IPS-NIHi11 (cell line): ENCODE data around the gene MT1B.
A peak's percentile ranks its signal among the peaks of the same experiment; 100 is the strongest.

ENCODE experiments used
- DNase-seq: peaks from one replicate; pipeline ENCODE4 v3.0.0; 2012; ENCODE audit warnings: mixed read lengths, low spot score

The MT1B gene

DNA sequence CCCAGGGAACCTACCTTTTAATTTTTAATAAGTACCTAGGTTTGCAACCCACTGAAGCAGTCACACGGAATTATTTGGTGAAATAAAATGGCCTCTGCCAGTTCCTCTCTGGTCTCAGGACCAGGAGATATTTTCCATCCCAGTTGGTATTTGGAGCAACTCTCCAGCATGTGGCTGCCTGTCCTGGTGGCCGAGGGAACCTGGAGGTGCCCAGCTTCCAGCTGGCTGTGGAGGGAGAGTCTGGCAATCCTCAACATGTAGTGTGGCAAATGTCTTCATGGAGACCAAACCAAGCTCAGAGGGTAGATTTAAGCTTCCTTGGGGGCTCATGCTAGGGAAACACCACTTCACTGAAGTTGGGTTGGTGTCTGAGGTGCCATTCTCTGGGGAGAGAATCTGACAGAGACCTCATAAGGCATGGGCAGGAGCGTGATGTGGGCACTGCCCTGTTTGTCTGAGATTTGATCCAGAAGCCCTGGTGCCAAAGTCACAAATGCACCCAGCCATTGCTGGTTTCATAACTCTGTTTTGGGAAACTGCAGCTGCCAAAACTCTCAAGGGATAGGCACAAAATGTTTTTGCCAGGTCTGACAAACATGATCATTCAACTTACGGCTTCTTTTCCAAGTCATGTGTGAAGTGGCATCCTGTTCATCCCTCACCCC, 33.4 kb downstream of the MT1B start:
- DNase-seq: no peak

DNA sequence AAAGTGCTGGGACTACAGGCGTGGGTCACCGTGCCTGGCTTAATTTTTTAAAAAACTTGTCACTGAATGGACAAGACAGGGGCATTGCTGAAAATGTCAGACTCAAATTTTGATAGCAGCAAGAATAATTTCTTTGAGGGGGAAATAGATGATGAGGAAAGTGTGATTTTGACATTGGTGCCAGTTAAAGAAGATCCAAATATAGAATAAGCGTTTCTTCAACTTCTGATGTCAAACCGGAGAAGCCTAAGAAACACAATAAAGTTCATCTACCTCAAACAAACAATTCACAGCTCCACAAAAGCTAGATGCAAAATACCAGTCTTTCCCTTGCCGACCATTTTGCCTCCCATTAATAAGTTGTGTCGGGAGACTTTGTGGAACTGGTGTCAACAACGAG, 35.1 kb downstream of the MT1B start:
- DNase-seq: no peak

GRCh38 chr16:56688762-56689161, 37.1 kb downstream of the MT1B start:
- DNase-seq: no peak

- DNase-seq: no peak
Observed at GRCh38 chr16:56689171-56689570, 37.5 kb downstream of the MT1B start.

GRCh38 chr16:56690420-56691122, 38.9 kb downstream of the MT1B start:
- no peak for DNase-seq

- DNase-seq: peak; percentile 66
Observed at GRCh38 chr16:56691885-56692284, 40.2 kb downstream of the MT1B start.

DNA sequence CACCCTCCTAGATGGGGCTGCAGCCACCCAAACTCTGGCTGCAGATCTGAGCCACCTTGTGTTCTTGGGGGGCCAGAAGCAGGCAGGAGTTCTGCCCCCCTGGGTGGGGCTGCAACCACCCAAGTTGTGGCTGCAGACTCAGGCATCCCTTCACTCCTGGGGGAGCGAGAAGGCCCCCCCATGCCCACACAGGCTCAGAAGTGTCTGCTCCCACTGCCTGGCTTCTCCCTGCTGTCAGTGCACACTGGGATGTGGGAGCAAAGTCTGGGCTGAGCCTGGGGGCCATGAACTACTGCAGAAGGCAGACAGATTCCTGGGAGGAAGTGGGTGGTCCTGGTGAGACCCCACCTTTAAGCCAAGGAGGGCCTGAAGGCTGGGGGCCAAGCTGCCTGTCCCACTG, 43.6 kb downstream of the MT1B start:
- no peak for DNase-seq

DNA sequence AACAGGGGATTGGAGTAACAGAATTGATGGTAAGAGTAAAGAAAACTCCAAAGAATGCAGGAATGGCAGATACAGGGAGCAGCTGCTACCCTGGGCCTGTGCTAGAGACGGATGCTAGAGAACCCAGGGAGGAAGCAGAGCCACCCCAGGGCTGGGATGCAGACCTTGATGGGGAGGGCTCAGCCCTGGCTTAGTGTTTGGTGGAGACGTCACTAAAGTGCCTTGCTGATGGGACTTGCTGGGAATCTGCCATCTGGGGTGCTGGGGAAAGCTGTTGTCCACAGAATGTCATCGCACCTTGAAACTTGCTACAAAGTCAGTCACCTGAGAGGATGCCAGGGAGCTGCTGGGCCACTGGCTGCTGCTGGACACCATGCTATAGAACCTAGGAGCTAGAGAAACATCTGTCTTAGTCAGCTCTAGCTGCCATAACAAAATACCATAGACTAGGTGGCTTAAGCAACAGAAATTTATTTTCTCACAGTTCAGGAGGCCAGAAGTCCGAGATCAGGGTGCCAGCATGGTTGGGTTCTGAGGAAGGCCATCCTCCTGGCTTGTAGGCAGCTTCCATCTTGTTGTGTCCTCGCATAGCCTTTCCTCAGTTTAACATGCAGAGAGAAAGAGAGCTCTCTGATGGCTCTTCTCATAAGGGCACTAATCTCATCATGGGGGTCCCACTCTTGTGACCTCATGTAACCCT, 45.9 kb downstream of the MT1B start:
- no peak for DNase-seq

- no peak for DNase-seq
Observed at GRCh38 chr16:56700195-56700594, 48.5 kb downstream of the MT1B start.

GRCh38 chr16:56700631-56701030, 48.9 kb downstream of the MT1B start:
- no peak for DNase-seq

DNA sequence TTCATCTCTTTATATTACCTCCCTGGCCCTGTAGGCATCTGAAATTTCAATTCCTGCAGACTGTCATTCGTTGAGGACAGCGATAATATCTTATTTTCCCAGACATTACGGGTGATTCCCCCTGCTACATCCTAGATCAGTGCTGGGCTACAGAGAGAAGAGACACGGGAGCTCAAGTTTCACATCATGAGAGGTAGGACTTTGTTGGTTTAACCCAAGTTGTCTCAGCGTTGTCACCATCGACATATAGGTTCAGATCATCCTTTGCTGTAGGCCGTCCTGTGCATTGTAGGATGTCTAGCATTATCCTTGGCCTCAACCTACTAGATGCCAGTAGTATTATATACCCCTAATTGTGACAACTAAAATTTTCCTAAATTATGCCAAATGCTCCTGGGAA, 49.8 kb downstream of the MT1B start:
- DNase-seq: no peak
